Inflammatory macrophage (primary cell): ENCODE measurements around the gene RRP1.
A peak's percentile ranks its signal among the peaks of the same experiment; 100 is the strongest.

Experiments used
- DNase-seq, 2 donors: peaks; one replicate each; pipeline ENCODE4 v3.0.0-alpha.2; 2020 to 2022

The RRP1 gene

GRCh38 chr21:43759651-43760050, 29.7 kb upstream of the RRP1 start:
- no peak for DNase-seq

DNA sequence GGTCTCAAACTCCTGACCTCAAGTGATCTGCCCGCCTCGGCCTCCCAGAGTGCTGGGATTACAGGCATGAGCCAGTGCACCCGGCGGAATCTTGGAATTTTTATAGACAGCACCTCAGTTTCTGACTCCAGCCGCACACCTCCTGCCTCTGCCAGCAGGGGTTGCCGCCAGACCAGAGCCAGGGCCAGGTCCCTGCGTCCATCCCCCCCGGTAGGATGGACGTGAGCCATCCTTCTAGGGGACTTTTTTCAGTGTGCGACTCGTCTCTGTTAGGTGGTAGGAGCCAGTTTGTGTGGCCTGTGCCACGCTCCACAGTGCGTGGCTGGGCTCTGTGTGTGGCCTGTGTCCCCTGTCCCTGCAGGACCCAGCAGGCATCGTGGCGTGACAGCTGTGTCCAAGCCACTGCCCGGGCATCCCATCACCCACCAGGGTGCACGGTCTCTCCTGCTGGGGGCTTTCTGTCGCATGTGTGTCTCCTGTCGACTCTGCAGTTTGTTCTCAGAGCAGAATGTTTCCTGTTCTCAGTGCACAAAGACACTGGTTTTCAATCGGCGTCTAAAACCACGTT, 28.9 kb upstream of the RRP1 start:
- DNase-seq, result no peak

GRCh38 chr21:43761886-43762285, 27.5 kb upstream of the RRP1 start:
- no peak for DNase-seq

DNA sequence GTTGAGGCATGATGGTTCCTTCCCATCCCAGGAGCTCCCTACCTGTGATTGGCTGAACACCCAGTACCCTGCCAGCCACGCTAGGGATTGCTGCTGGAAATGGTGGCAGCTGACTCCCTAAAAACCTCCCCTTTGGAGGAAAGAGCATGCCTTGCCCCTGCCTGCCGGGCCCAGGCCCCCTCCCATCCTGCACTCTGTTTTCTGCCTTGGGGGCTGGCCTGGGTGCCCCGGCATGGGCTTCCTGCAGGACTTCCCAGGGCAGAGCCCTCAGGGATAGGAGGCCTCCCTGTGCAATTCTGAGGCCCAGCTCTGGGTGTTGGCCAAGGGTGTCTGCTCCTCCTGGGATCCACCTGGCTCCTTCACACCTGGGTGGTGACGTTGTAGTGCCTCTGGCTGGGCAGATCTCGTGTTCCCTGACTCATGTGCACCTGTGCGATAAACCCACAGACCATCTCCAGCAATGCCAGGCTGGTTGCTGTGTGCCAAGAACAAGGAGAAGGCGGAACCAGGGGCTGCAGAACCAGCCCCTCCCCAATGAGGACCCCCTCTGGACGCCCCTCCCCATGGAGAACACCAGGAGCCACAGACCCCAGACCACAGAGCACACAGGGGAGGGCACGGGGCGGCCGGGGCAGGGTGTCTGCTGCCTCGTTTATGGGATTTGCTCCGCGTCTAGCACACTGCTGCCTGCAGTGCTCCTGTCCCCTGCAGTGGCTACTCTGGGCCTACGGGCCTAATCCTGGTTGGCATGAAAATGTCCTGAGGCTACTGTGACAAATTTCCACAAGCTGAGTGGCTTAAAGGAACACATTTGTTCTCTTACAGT, 26.9 kb upstream of the RRP1 start:
- no peak for DNase-seq

- no peak for DNase-seq
These were observed 25.4 kb upstream of the RRP1 start for GRCh38 chr21:43763901-43764523.

DNA sequence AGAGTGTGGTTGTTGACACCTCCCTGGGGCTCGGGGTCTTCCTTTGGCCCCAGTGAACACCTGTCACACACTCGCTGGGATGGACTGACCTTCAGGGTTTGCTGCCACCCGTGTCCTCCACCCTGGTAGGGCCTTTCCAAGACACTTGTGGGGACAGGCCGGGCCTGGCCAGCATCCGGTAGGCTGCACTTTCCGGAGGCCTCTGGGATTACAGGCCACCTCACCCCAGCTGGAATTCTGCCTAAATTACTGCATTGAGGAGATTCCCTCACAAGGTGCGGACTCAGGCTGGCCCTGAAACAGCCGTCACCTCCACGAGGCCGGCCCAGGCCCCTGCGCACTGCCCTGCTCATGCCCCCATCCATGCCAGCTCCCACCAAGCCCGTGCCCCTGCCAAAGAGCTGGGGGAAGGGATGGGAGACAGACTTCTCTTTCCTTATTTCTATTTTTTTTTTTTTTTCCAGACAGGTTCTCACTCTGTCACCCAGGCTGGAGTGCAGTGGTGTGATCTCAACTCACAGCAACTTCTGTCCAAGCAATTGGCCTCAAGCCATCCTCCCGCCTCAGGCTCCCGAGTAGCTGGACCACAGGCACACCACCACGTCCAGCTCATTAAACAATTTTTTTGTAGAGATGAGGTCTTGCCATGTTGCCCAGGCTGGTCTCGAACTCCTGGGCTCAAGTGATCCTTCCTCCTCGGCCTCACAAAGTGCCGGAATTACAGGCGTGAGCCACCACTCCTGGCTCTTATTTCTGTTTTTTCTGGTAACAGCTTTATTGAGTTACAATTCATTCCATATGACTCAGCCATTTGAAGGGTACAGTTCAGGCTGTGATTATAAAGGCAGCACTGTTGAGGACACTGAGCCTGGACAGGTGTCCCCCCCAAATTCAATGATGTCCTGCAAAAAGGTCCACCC, 24.5 kb upstream of the RRP1 start:
- DNase-seq, result no peak

- DNase-seq, result no peak
These were observed 22.5 kb upstream of the RRP1 start for GRCh38 chr21:43766734-43767497.

GRCh38 chr21:43767498-43767983, 21.8 kb upstream of the RRP1 start:
- peak; percentile 31 to 70 for DNase-seq

DNA sequence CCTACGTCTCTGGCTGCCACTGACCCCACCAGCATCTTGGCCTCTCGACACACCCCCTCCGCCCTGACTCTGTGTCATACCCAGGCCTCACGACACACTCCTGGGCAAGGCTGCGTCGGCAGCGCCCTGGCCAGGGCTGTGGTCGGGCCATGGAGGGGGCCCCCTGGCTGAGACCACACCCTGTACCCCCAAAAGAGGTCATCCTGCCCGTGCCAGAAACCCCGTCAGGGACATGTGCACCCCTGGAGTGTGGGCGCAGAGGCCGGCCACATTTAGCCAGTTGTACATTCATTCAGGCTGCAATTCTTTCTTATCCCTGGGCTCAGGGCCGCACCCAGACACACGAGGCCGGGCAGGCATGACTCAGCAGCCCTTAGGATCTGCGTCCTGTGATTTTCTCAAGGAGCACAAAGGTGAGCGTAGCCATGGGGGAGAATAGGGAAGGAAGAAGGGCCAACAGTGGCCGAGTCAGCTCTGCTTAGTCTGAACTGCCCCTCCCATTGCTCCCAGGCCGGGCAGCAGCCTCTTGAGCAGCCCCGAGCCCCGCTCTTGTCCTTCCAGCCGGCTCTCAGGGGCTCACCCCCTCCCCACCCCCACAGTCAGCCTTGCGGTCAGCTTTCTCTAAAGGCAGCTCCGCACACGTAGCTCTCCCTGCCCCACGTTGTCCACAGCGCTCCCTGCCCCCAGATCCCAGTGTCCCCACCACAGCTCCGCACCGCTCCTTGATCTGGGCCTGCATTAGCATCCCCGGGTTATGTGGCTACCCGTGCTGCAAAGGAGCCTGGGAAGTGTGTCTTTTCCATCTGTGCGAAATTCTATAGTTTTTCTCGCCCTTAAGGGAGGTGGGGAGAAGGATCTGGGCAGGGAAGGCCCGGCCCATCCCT, 21.2 kb upstream of the RRP1 start:
- DNase-seq, result peak; percentile 91 to 97

DNA sequence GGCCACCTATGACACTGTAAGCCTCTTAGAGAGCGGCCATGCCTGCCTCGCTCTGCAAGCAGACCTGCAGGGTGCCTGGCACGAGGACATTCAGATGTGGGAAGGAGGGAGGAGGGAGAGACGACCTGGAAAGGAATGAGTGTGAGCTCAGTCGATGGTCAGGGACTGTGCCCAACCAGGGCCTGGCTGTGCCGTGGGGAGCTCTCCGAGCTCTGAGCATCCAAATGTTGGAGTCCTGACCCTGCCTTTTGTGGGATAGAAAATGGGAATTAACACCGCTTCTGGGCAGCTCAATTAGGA, 20.6 kb upstream of the RRP1 start:
- DNase-seq, result no peak

GRCh38 chr21:43769325-43769958, 19.9 kb upstream of the RRP1 start:
- DNase-seq, result no peak

DNA sequence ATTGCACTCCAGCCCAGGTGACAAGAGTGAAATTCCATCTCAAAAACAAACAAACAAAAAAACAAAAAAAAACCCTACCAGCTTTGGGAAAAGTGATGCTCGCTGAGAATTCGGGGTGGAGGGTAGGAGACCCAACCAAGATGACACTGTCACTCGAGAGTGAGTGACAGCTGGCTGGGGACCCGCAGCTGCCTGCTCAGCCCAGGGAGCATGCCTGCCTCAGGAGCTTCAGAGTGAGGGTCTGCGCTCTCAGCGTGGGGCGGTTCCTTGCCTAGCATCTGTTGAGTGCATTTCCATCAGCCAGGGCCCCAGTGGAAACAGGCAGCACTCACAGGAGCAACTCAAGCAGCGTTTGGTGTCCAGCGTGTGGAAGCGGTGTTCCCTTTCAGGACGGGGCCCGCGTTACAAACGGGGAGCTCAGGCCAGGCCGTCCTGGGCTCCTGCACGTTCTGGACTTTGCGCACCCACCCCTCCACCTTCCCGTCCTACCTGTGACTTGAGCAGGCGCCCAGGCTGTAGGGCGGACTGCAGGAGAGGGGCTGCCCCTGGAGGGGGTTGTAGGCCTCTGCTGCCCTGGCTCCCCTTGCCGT, 19.2 kb upstream of the RRP1 start:
- DNase-seq, result no peak

GRCh38 chr21:43771199-43771675, 18.1 kb upstream of the RRP1 start:
- peak; percentile 49 to 70 for DNase-seq

GRCh38 chr21:43771698-43772424, 17.5 kb upstream of the RRP1 start:
- DNase-seq, result peak; percentile 95 to 97

DNA sequence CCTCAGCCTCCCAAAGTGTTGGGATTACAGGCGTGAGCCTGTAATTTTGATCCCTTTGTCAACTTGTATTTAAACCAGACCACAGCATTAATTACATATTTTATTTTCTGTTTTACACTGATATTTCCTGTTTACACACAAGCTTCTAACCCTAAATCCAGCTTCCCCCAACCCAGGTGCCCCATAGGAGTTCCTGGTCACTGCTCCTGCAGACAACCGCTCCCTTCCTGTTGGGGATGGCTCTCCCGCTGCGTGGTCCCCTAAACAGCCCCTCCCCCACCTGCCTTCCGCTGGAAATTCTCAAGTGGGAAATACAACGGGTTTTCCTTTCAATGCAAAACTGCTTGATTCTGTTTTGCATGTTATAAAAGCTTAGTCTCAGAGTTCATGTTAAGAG, 17.0 kb upstream of the RRP1 start:
- DNase-seq, result peak; percentile 38 to 58

DNA sequence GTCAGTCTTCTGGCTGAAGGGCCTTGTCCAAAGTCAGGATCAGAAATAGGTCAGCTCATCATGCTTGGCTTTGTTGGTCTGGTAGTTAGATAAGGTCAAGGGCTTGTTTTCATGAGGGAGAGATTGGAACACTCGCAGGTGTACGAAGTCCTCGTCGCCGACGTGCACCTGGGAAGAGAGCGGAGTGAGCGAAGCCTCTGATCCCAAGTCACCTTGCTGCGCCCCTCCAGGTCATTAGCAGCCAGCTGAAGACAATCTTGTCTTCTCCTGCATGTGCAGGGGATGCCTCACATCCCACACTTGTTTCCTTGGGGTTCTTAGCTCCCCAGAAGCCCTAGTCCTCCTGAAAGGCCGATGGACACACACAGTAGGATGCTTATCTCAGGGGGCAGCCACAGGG, 15.2 kb upstream of the RRP1 start:
- peak in 1 of 2 donors; percentile 15 for DNase-seq

DNA sequence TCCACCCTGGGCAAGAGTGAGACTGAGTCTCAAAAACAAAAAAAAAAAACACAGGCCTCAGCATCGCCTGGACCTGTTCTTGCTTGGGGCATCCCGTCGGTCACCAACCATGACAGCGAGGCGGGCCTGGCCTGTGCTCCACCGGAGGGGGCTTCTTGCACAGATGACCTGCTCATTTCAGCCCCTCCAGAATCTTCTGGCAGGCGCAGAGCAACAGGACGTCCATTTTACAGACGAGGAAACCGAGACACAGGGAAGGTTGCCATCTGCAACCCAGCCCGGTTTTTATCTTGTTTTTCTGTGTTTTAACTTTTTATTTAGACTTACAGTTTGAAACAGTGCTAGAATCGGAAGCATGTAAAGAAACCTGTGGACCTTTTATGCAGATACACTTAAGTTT, 14.2 kb upstream of the RRP1 start:
- peak in 1 of 2 donors; percentile 34 for DNase-seq

GRCh38 chr21:43775795-43776430, 13.5 kb upstream of the RRP1 start, which contains the start of gene CSTB:
TSS of gene CSTB (minus strand) at chr21:43776308. CDS start at chr21:43776269, 39 bp downstream.
- peak in 1 of 2 donors; percentile 29 for DNase-seq

GRCh38 chr21:43777953-43778352, 11.4 kb upstream of the RRP1 start:
- DNase-seq, result no peak
